NCI-H524 (cell line): ENCODE measurements around the gene ZNF286A.
A peak's percentile ranks its signal among the peaks of the same experiment; 100 is the strongest.
"Not testable (repeated sequence)": the region's sequence is repeated elsewhere in the genome, so short reads cannot be mapped to it uniquely, and the experiment has no call there.

Experiments
- DNase-seq, 2 experiments: peaks; one replicate each; lab custom pipeline; 2025; lab: John Stamatoyannopoulos, UW

The ZNF286A gene

GRCh38 chr17:15699413-15699924, at the start of gene ZNF286A:
TSS of gene ZNF286A (plus strand) at chr17:15699752. CDS start at chr17:15700330, 578 bp downstream.
- DNase-seq: peak; percentile 99 to 100

GRCh38 chr17:15649861-15650421, 49.6 kb upstream of the ZNF286A start:
- no peak for DNase-seq

GRCh38 chr17:15650741-15651582, 48.6 kb upstream of the ZNF286A start:
- DNase-seq: no peak

GRCh38 chr17:15651583-15652110, 47.9 kb upstream of the ZNF286A start:
- peak; percentile 70 to 92 for DNase-seq

GRCh38 chr17:15652960-15653359, 46.6 kb upstream of the ZNF286A start:
- no peak for DNase-seq

- not testable (repeated sequence) for DNase-seq
These were observed 45.2 kb upstream of the ZNF286A start for GRCh38 chr17:15654401-15654800.

GRCh38 chr17:15654886-15655561, 44.5 kb upstream of the ZNF286A start:
- no peak for DNase-seq

GRCh38 chr17:15657868-15658267, 41.7 kb upstream of the ZNF286A start:
- no peak for DNase-seq

GRCh38 chr17:15658296-15658695, 41.3 kb upstream of the ZNF286A start:
- DNase-seq: no peak

- no peak for DNase-seq
These were observed 40.3 kb upstream of the ZNF286A start for GRCh38 chr17:15659236-15659635.

GRCh38 chr17:15659663-15660062, 39.9 kb upstream of the ZNF286A start:
- DNase-seq: no peak

- no peak for DNase-seq
These were observed 39.5 kb upstream of the ZNF286A start for GRCh38 chr17:15660077-15660476.

- DNase-seq: no peak
These were observed 36.9 kb upstream of the ZNF286A start for GRCh38 chr17:15662681-15663080.

GRCh38 chr17:15663176-15663575, 36.4 kb upstream of the ZNF286A start:
- DNase-seq: no peak

- DNase-seq: no peak
These were observed 35.9 kb upstream of the ZNF286A start for GRCh38 chr17:15663691-15664090.

- DNase-seq: not testable (repeated sequence)
These were observed 30.0 kb upstream of the ZNF286A start for GRCh38 chr17:15669526-15669925.

- not testable (repeated sequence) for DNase-seq
These were observed 24.9 kb upstream of the ZNF286A start for GRCh38 chr17:15674640-15675039.

- DNase-seq: not testable (repeated sequence)
These were observed 23.6 kb upstream of the ZNF286A start for GRCh38 chr17:15675991-15676390.

GRCh38 chr17:15683135-15683534, 16.4 kb upstream of the ZNF286A start:
- DNase-seq: not testable (repeated sequence)

GRCh38 chr17:15683824-15684478, 15.6 kb upstream of the ZNF286A start, which contains the start of gene TRIM16:
TSS of gene TRIM16 (minus strand) at chr17:15684311. CDS start at chr17:15651609, 32,702 bp downstream.
- peak; percentile 48 to 49 for DNase-seq

- not testable (repeated sequence) for DNase-seq
These were observed 12.1 kb upstream of the ZNF286A start for GRCh38 chr17:15687494-15687893.

- not testable (repeated sequence) for DNase-seq
These were observed 585 bp upstream of the ZNF286A start for GRCh38 chr17:15698967-15699366.
